Measurements from ENCODE around the gene ARHGAP31. TPM values are rescaled to one million over a fixed set of nuclear protein-coding genes. Genes with fewer than 3 reads are reported as not detected.

Gene ARHGAP31
- total and polyA plus RNA-seq, 10 of the 15 experiments (the other 5 are each of a cell fraction or from before 2014, with no cell fraction given), result 0.97 to 29.8 (median 10.3) TPM

DNA sequence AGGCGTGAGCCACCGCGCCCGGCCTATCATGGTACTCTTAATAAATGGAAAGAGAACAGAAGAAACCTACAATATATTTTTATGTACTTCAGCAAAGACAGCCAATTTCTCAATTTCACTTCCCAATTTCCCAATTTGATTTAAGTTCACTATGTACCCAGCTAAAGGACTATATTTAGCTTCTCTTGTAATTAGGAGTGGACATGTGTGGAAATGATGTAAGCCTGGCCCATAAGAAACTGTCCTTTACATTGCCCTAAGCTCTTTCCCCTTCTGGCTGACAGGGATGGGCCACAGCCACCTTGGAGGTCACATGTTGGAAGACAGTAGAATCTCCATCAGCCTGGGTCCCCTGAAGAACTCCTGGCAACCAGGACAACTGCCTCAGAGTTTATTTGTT lies 163.1 kb downstream of the ARHGAP31 start:
- peaks cover 34% of the 10 kb centered on the region for H3K79me2 ChIP-seq (ENCODE audit: control insufficient read depth, insufficient read depth, low read length)

More for the DNA sequence above, 163.1 kb downstream of the ARHGAP31 start:
- SMC1A ChIA-PET (ENCODE audit: uncharacterized antibody, unreplicated experiment), result interaction anchor here (1.3 kb wide), 2 partner anchors 17 to 31 kb away, joined by 3 to 4 read pairs; no protein-coding TSS in a partner anchor
- CTCF ChIA-PET, result no interaction called here
- Histone ChIP-seq H3K9ac (ENCODE audit: control insufficient read depth, insufficient read depth, low read length) (no peak overlapping the region), H2AFZ (ENCODE audit: control insufficient read depth, low read depth, low read length) (no peak overlapping the region), H3K27me3 (replicated peaks in 1 of 2; ENCODE audit: control insufficient read depth in 2 of 2, insufficient read depth in 2 of 2, low read length in 1 of 2) (no peaks in the 10 kb centered on the region), H3K4me2 (ENCODE audit: control insufficient read depth, insufficient read depth) (no peak overlapping the region; the same call in 1 of the 2 replicates), H3K27ac (ENCODE audit: control insufficient read depth, insufficient read depth) (no peak overlapping the region), H3K4me1 (ENCODE audit: control insufficient read depth, insufficient read depth, low read length) (peaks cover 4% of the 10 kb centered on the region; the same call in 1 of the 2 replicates), H3K4me3 (no peak overlapping the region), H3K9me3 (replicated peaks; ENCODE audit: control insufficient read depth, insufficient read depth, low read length) (no peaks in the 10 kb centered on the region), H3K36me3 (ENCODE audit: control insufficient read depth in 2 of 2, insufficient read depth in 2 of 2, low read length in 1 of 2) (peaks cover 1 to 41% of the 10 kb centered on the region in 2 experiments; a peak in 3 of 4 replicates), H4K20me1 (ENCODE audit: control insufficient read depth, insufficient read depth) (no peaks in the 10 kb centered on the region)
- RAD21 ChIA-PET (ENCODE audit: unreplicated experiment), result no interaction called here
- intact Hi-C loops (cut with micrococcal nuclease; ENCODE audit: unreplicated experiment) (no loop called here), in situ Hi-C loops (cut with MboI) (no loop called here)
- POLR2A ChIA-PET, result interaction anchor here (0.6 kb wide), 1 partner anchor 49 kb away, joined by 3 read pairs; no protein-coding TSS in a partner anchor
- DNase-seq (ENCODE audit: low read depth, low spot score), result no peak
- TF ChIP-seq CHD4 (IDR thresholded peaks at IDR 0.05), result no peak
- TF ChIP-seq, protein P1, sequence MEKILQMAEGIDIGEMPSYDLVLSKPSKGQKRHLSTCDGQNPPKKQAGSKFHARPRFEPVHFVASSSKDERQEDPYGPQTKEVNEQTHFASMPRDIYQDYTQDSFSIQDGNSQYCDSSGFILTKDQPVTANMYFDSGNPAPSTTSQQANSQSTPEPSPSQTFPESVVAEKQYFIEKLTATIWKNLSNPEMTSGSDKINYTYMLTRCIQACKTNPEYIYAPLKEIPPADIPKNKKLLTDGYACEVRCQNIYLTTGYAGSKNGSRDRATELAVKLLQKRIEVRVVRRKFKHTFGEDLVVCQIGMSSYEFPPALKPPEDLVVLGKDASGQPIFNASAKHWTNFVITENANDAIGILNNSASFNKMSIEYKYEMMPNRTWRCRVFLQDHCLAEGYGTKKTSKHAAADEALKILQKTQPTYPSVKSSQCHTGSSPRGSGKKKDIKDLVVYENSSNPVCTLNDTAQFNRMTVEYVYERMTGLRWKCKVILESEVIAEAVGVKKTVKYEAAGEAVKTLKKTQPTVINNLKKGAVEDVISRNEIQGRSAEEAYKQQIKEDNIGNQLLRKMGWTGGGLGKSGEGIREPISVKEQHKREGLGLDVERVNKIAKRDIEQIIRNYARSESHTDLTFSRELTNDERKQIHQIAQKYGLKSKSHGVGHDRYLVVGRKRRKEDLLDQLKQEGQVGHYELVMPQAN (conservative IDR thresholded peaks at IDR 0.05), result no peak
- no peak for FAIRE-seq
- no peak for ATAC-seq
- 100% methylated on average over 4 of the region's 4 CpGs for WGBS (ENCODE audit: insufficient coverage, insufficient replicate concordance, low lambda C conversion rate, missing lambda C conversion rate)
- TSS peak; percentile 1 for BruUV-seq (replicated peaks)
